Fibroblast of lung (primary cell): ENCODE results near the gene USP9Y.

Source experiments
- EZH2 ChIP-seq: IDR thresholded peaks from 2 replicates; pipeline ENCODE4 v1.5.1; 2012; ENCODE audit warnings: low read length, control low read depth, mild to moderate bottlenecking; ENCODE audit errors: missing control alignments
- TF ChIP-seq, protein P1 (sequence below), 2 donors: IDR thresholded peaks in 1 of 2; conservative IDR thresholded peaks in 1 of 2; 1 replicate in 1 of 2; 2 replicates in 1 of 2; pipeline ENCODE4 v1.5.1; 2011 to 2012; ENCODE audit warnings: low read length in 2 of 2, control low read depth in 1 of 2, inconsistent platforms in 1 of 2, low read depth in 1 of 2, mild to moderate bottlenecking in 1 of 2

DNA sequence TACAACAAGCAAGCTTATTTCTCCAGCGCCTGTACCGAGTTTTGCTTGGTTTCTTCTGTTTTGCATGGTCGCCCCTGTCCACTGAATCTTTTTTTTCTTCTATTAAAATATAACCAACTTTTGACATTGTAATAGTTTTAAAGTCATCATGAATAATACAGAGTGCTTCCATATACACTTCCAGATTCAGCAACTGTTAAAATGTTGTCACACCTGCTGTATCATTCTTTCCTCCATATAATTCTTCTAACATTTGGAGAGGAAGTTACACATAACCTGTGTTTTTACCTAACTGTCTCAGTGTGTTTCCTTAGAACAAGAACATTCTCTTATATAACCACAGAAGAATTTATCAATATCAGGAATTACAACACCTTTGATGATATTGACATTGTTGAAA lies 83.5 kb downstream of the USP9Y start:
- TF ChIP-seq, protein P1, sequence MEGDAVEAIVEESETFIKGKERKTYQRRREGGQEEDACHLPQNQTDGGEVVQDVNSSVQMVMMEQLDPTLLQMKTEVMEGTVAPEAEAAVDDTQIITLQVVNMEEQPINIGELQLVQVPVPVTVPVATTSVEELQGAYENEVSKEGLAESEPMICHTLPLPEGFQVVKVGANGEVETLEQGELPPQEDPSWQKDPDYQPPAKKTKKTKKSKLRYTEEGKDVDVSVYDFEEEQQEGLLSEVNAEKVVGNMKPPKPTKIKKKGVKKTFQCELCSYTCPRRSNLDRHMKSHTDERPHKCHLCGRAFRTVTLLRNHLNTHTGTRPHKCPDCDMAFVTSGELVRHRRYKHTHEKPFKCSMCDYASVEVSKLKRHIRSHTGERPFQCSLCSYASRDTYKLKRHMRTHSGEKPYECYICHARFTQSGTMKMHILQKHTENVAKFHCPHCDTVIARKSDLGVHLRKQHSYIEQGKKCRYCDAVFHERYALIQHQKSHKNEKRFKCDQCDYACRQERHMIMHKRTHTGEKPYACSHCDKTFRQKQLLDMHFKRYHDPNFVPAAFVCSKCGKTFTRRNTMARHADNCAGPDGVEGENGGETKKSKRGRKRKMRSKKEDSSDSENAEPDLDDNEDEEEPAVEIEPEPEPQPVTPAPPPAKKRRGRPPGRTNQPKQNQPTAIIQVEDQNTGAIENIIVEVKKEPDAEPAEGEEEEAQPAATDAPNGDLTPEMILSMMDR (conservative IDR thresholded peaks at IDR 0.05 in 1 of 2, IDR thresholded peaks at IDR 0.05 in 1 of 2; ENCODE audit: low read depth in 1 of 2, low read length in 2 of 2) = no peak
- no peak for TF ChIP-seq EZH2
